Spleen (tissue), 7 donors: ENCODE measurements around the gene SLC30A10.
A peak's percentile ranks its signal among the peaks of the same experiment; 100 is the strongest.

Source experiments
- CTCF ChIP-seq, 11 experiments: fragments of 200-600 bp in 7 of 11; fragments of 450-650 bp in 4 of 11; sonication (generic) in 4 of 11; IDR thresholded peaks in 8 of 11; conservative IDR thresholded peaks in 3 of 11; 1 replicate in 7 of 11; 2 replicates in 4 of 11; pipeline versions ENCODE4 v1.4.0 to v1.8.0; 2016 to 2021; ENCODE audit warnings: antibody characterized with exemption in 11 of 11, inconsistent platforms in 4 of 11, mild to moderate bottlenecking in 1 of 11
- POLR2A ChIP-seq, 3 donors: fragments of 450-650 bp; IDR thresholded peaks; one replicate each; pipeline ENCODE4 v1.5.1; 2017; ENCODE audit warnings: antibody characterized with exemption in 3 of 3, mild to moderate bottlenecking in 1 of 3
- POLR2AphosphoS5 ChIP-seq, 3 donors: sonication (generic); formaldehyde crosslinking; IDR thresholded peaks; one replicate each; pipeline ENCODE4 v1.5.1; 2017; ENCODE audit warnings: antibody characterized with exemption in 3 of 3
- donor health status: DM: no; HTN: no; CAD: no; lungs with moderate emphysema.
- donor health status: DM: no; HTN: no; CAD: no.
- donor health status: DM: no; HTN: no; CAD: no.

GRCh38 chr1:219927956-219928790, at the start of gene SLC30A10:
- TF ChIP-seq CTCF (IDR thresholded peaks at IDR 0.05 in 8 of 11, conservative IDR thresholded peaks at IDR 0.05 in 3 of 11) = peak in 1 of 11 experiments; percentile 10
- TF ChIP-seq POLR2A (IDR thresholded peaks at IDR 0.05) = no peak
- no peak for TF ChIP-seq POLR2AphosphoS5 (IDR thresholded peaks at IDR 0.05)
